ENCODE measurements around the gene OR4Q3. TPM values are rescaled to one million over a fixed set of nuclear protein-coding genes. Genes with fewer than 3 reads are reported as not detected.
"Not testable (repeated sequence)": the region's sequence is repeated elsewhere in the genome, so short reads cannot be mapped to it uniquely, and the experiment has no call there.

Gene OR4Q3
- total RNA-seq, 1 experiment from 2014 or later = not detected

DNA sequence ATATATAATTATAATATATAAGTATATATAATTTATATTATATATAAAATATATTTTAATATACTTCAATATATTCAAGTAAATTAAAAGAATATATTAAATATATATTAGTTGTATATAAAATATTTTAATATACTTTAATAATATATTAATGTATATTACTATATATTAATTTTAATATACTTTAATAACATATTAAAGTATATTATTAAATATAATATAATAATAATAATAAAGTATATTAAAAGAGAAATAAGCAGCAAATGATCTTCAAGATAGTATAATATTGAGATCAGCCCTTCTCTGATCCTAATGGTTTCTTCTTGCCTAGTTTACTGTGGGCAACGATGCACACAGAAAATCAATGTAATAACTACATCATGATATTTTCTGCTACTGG, 32.2 kb downstream of the OR4Q3 start:
- no peak overlapping the region for H4K91ac ChIP-seq (ENCODE audit: insufficient read length, low read depth, low read length)
- no peak overlapping the region for H2BK20ac ChIP-seq (ENCODE audit: low read depth, low read length, poor library complexity, severe bottlenecking)
- no peak overlapping the region for H3K18ac ChIP-seq (ENCODE audit: insufficient read length, low read depth, low read length)
- no peak overlapping the region for H2AFZ ChIP-seq (ENCODE audit: low read length)
- no peaks in the 10 kb centered on the region for H3K79me1 ChIP-seq (ENCODE audit: insufficient read depth, low read depth, low read length, poor library complexity, severe bottlenecking)
- Mint-ChIP-seq H3K9me3 (peaks cover 93 to 96% of the 10 kb centered on the region in 2 experiments), H3K36me3 (ENCODE audit: insufficient read depth in 1 of 3, low read depth in 3 of 3) (peaks cover 19 to 48% (median 24%) of the 10 kb centered on the region in 3 experiments), H3K4me3 (no peak overlapping the region), H3K27ac (no peak overlapping the region), H3K4me1 (no peaks in the 10 kb centered on the region), H3K27me3 (ENCODE audit: low read depth) (no peaks in the 10 kb centered on the region)
- no peaks in the 10 kb centered on the region for H3K4me1 ChIP-seq (ENCODE audit: insufficient read depth, low read length)
- no peak overlapping the region for H2BK5ac ChIP-seq (ENCODE audit: insufficient read length, low read length)
- no peak overlapping the region for H4K8ac ChIP-seq (replicated peaks; ENCODE audit: insufficient read length, low read depth, low read length)
- H3K23ac ChIP-seq (ENCODE audit: insufficient read length, low read depth, low read length) = no peak overlapping the region
- no peak overlapping the region for H3K27ac ChIP-seq (ENCODE audit: insufficient read length, low read depth, low read length)
- H3K4me2 ChIP-seq (ENCODE audit: insufficient read depth, insufficient read length, low read length) = no peak overlapping the region
- no peak for DNase-seq
- H2BK120ac ChIP-seq (ENCODE audit: low read depth, low read length, poor library complexity, severe bottlenecking) = no peak overlapping the region
- no peak overlapping the region for H3K14ac ChIP-seq (ENCODE audit: insufficient read depth, low read length)
- WGBS (ENCODE audit: extremely low coverage, insufficient read length, low lambda C conversion rate) = no CpG with 5 or more reads among the region's 1 CpG
- H3K23me2 ChIP-seq (ENCODE audit: insufficient read length, low read depth, low read length, poor library complexity, severe bottlenecking) = no peaks in the 10 kb centered on the region
- no peak overlapping the region for H2AK5ac ChIP-seq (ENCODE audit: insufficient read length, low read length)
- TF ChIP-seq, protein P1, sequence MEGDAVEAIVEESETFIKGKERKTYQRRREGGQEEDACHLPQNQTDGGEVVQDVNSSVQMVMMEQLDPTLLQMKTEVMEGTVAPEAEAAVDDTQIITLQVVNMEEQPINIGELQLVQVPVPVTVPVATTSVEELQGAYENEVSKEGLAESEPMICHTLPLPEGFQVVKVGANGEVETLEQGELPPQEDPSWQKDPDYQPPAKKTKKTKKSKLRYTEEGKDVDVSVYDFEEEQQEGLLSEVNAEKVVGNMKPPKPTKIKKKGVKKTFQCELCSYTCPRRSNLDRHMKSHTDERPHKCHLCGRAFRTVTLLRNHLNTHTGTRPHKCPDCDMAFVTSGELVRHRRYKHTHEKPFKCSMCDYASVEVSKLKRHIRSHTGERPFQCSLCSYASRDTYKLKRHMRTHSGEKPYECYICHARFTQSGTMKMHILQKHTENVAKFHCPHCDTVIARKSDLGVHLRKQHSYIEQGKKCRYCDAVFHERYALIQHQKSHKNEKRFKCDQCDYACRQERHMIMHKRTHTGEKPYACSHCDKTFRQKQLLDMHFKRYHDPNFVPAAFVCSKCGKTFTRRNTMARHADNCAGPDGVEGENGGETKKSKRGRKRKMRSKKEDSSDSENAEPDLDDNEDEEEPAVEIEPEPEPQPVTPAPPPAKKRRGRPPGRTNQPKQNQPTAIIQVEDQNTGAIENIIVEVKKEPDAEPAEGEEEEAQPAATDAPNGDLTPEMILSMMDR (conservative IDR thresholded peaks at IDR 0.05) = no peak
- no peak overlapping the region for H3K4ac ChIP-seq (ENCODE audit: low read depth, low read length)
- peaks cover 89% of the 10 kb centered on the region for H3K9me3 ChIP-seq (ENCODE audit: control insufficient read depth, low read depth, low read length)
- no peak overlapping the region for H2BK15ac ChIP-seq (ENCODE audit: low read depth, low read length)
- no peak overlapping the region for H3T11ph ChIP-seq (ENCODE audit: low read length)
- no peak overlapping the region for H4K5ac ChIP-seq (ENCODE audit: insufficient read length, low read depth, low read length)
- no peak overlapping the region for H3K9ac ChIP-seq (ENCODE audit: extremely low read depth, insufficient read length, low read length)
- H4K20me1 ChIP-seq (ENCODE audit: control insufficient read depth, insufficient read depth, insufficient read length) = no peaks in the 10 kb centered on the region
- no peak overlapping the region for H3K56ac ChIP-seq (ENCODE audit: insufficient read length, low read depth, low read length)
- no peaks in the 10 kb centered on the region for H3K27me3 ChIP-seq (ENCODE audit: insufficient read depth, low read length)
- H2BK12ac ChIP-seq (ENCODE audit: insufficient read length, low read depth, low read length) = no peak overlapping the region
- no peaks in the 10 kb centered on the region for H3K79me2 ChIP-seq (ENCODE audit: insufficient read depth, low read length)

DNA sequence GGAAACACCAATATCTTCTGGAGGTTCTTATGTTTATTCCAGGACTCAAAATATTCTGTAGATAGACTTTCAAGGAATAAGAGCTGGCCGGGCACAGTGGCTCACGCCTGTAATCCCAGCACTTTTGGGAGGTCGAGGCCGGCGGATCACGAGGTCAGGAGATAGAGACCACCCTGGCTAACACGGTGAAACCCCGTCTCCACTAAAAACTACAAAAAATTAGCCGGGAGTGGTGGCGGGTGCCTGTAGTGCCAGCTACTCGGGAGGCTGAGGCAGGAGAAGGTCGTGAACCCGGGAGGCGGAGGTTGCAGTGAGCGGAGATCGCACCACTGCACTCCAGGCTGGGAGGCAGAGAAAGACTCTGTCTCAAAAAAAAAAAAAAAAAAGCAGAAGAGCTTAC, 42.5 kb downstream of the OR4Q3 start:
- not testable (repeated sequence) for H3K4me3 Mint-ChIP-seq

More for the DNA sequence above, 42.5 kb downstream of the OR4Q3 start:
- not testable (repeated sequence) for H3K9ac ChIP-seq (ENCODE audit: extremely low read depth, insufficient read length, low read length); H3K4ac ChIP-seq (ENCODE audit: low read depth, low read length); H3K79me2 ChIP-seq (ENCODE audit: insufficient read depth, low read length); H4K5ac ChIP-seq (ENCODE audit: insufficient read length, low read depth, low read length); H3K27me3 ChIP-seq (ENCODE audit: insufficient read depth, low read length); H3K4me2 ChIP-seq (ENCODE audit: insufficient read depth, insufficient read length, low read length); H2AFZ ChIP-seq (ENCODE audit: low read length); H3K4me1 ChIP-seq (ENCODE audit: insufficient read depth, low read length); H3T11ph ChIP-seq (ENCODE audit: low read length); H2BK15ac ChIP-seq (ENCODE audit: low read depth, low read length); H2BK20ac ChIP-seq (ENCODE audit: low read depth, low read length, poor library complexity, severe bottlenecking); H4K91ac ChIP-seq (ENCODE audit: insufficient read length, low read depth, low read length); H2BK12ac ChIP-seq (ENCODE audit: insufficient read length, low read depth, low read length); H2BK5ac ChIP-seq (ENCODE audit: insufficient read length, low read length); H2AK5ac ChIP-seq (ENCODE audit: insufficient read length, low read length); DNase-seq; H3K27ac Mint-ChIP-seq; H4K8ac ChIP-seq (replicated peaks; ENCODE audit: insufficient read length, low read depth, low read length); H3K4me1 Mint-ChIP-seq; H3K27me3 Mint-ChIP-seq (ENCODE audit: low read depth); H3K23me2 ChIP-seq (ENCODE audit: insufficient read length, low read depth, low read length, poor library complexity, severe bottlenecking); H2BK120ac ChIP-seq (ENCODE audit: low read depth, low read length, poor library complexity, severe bottlenecking); H3K27ac ChIP-seq (ENCODE audit: insufficient read length, low read depth, low read length); H3K56ac ChIP-seq (ENCODE audit: insufficient read length, low read depth, low read length); H3K18ac ChIP-seq (ENCODE audit: insufficient read length, low read depth, low read length); H3K23ac ChIP-seq (ENCODE audit: insufficient read length, low read depth, low read length); H4K20me1 ChIP-seq (ENCODE audit: control insufficient read depth, insufficient read depth, insufficient read length); H3K14ac ChIP-seq (ENCODE audit: insufficient read depth, low read length); H3K79me1 ChIP-seq (ENCODE audit: insufficient read depth, low read depth, low read length, poor library complexity, severe bottlenecking)
- no CpG with 5 or more reads among the region's 16 CpGs for WGBS (ENCODE audit: extremely low coverage, insufficient read length, low lambda C conversion rate)
- H3K36me3 Mint-ChIP-seq (ENCODE audit: insufficient read depth in 1 of 3, low read depth in 3 of 3) = peaks cover 4 to 27% (median 11%) of the 10 kb centered on the region in 3 experiments; a peak in 6 of 7 replicates
- peaks cover 26 to 27% of the 10 kb centered on the region in 2 experiments for H3K9me3 Mint-ChIP-seq
- peaks cover 94% of the 10 kb centered on the region for H3K9me3 ChIP-seq (ENCODE audit: control insufficient read depth, low read depth, low read length)
